Pancreas (tissue), 10 donors: ENCODE data around the gene NMRK2. TPM values are rescaled to one million over a fixed set of nuclear protein-coding genes. Genes with fewer than 3 reads are reported as not detected.

ENCODE experiments used
- ATAC-seq, 4 donors: fragments of 200-7000 bp; cut with Tn5 transposase; one replicate each; pipeline versions ENCODE4 v1.8.0 to v1.9.1; 2020; ENCODE audit warnings: mild to moderate bottlenecking in 4 of 4, moderate library complexity in 4 of 4
- DNase-seq, 6 donors: peaks; one replicate each; pipeline ENCODE4 v3.0.0-alpha.2; 2020
- FAIRE-seq: peaks from 2 replicates; lab custom pipeline; 2012; peaks lifted over from hg19 to GRCh38; lab: Jason Lieb, UNC
- H3K27ac ChIP-seq, 4 donors: fragments of 200-600 bp; sonication (generic); 1 replicate in 3 of 4; 2 replicates in 1 of 4; pipeline versions ENCODE4 v1.5.0 to v1.8.0; 2020
- H3K27me3 ChIP-seq, 4 donors: fragments of 200-600 bp; one replicate each; pipeline ENCODE4 v1.8.0; 2021
- H3K36me3 ChIP-seq, 3 donors: fragments of 200-600 bp; sonication (generic) in 1 of 3; one replicate each; pipeline versions ENCODE4 v1.5.0 to v1.8.0; 2020 to 2021
- H3K4me1 ChIP-seq, 3 donors: fragments of 200-600 bp; one replicate each; pipeline ENCODE4 v1.8.0; 2021
- H3K4me3 ChIP-seq, 4 donors: fragments of 200-600 bp; sonication (generic) in 2 of 4; one replicate each; pipeline versions ENCODE4 v1.5.0 to v1.8.0; 2020 to 2021
- H3K9me3 ChIP-seq, 4 donors: fragments of 200-600 bp; one replicate each; pipeline ENCODE4 v1.8.0; 2021
- CTCF ChIP-seq, 4 donors: fragments of 200-600 bp; sonication (generic) in 3 of 4; IDR thresholded peaks; one replicate each; pipeline versions ENCODE4 v1.5.0 to v1.8.0; 2021; ENCODE audit warnings: antibody characterized with exemption in 4 of 4
- WGBS, 2 donors: extraction: QIAGEN DNeasy Blood & Tissue Kit; methylation state at CpG; one replicate each; pipeline ENCODE4 v1.1.7; 2013; 5-methylcytosine and 5-hydroxymethylcytosine counted together
- intact Hi-C, 3 donors: fragments of 100-400 bp; cut with DNase I; formaldehyde crosslinking; loops; one replicate each; pipeline versions ENCODE4 v1.11.1 to v1.14.2; 2022
- polyA plus RNA-seq, 2 donors: library from polyadenylated mRNA; stranded (reverse); fragments of 200-250 nt; gene quantifications; one replicate each; pipeline ENCODE4 v1.2.3, GENCODE V29; 2013
- total RNA-seq, 6 donors: library from RNA; stranded (reverse); fragmentation: NEBNext Ultra II Directional in 4 of 6; extraction: Animal tissue kit (Norgen Biotek cat#: 25700) in 4 of 6; gene quantifications; one replicate each; pipeline versions ENCODE4 v1.2.1 to v1.2.4, GENCODE V29; 2021 to 2023
- donor health status: healthy with polysubstance abuse.
- donor health status: DM: no; HTN: no; CAD: no; lungs with moderate emphysema.
- donor health status: DM: no; HTN: no; CAD: no.
- donor health status: control.
- donor health status: control.
- donor health status: Bipolar disorder and iron deficiency.
- donor health status: DM: yes; HTN: yes; CAD: no.
- donor health status: DM: no; HTN: no; CAD: no.
- donor health status: DM: no; HTN: no; CAD: no.
- donor health status: DM: yes; HTN: yes; CAD: no.

The NMRK2 gene
- total and polyA plus RNA-seq, 8 donors = 0.23 to 0.55 (median 0.33) TPM; not detected in 5

GRCh38 chr19:3919793-3920192 is 13.1 kb upstream of the NMRK2 start:
- TF ChIP-seq CTCF (IDR thresholded peaks at IDR 0.05) = no peak
- WGBS, 2 donors = 88 to 92% methylated on average over 8 of the region's 8 CpGs
- Histone ChIP-seq H3K4me3 (no peak overlapping the region), H3K36me3 (no peaks in the 10 kb centered on the region), H3K27me3 (no peaks in the 10 kb centered on the region), H3K4me1 (no peaks in the 10 kb centered on the region), H3K27ac (no peak overlapping the region), H3K9me3 (no peaks in the 10 kb centered on the region)
- intact Hi-C loops = no loop called here
- FAIRE-seq (no peak), ATAC-seq (no peak), DNase-seq (no peak)

- Histone ChIP-seq H3K4me1 (no peaks in the 10 kb centered on the region), H3K27ac (no peak overlapping the region), H3K27me3 (no peaks in the 10 kb centered on the region), H3K4me3 (no peak overlapping the region), H3K36me3 (no peaks in the 10 kb centered on the region), H3K9me3 (no peaks in the 10 kb centered on the region)
- no peak for ATAC-seq
- no peak for TF ChIP-seq CTCF (IDR thresholded peaks at IDR 0.05)
- intact Hi-C loops = no loop called here
- FAIRE-seq = no peak
- no peak for DNase-seq
Observed at GRCh38 chr19:3923096-3923758, 9.6 kb upstream of the NMRK2 start.

- Histone ChIP-seq H3K27ac (no peak overlapping the region), H3K4me1 (no peaks in the 10 kb centered on the region), H3K36me3 (no peaks in the 10 kb centered on the region), H3K4me3 (no peak overlapping the region), H3K9me3 (no peaks in the 10 kb centered on the region), H3K27me3 (no peaks in the 10 kb centered on the region)
- WGBS, 2 donors = 68 to 84% methylated on average over 1 of the region's 1 CpG
- no peak for TF ChIP-seq CTCF (IDR thresholded peaks at IDR 0.05)
- DNase-seq (no peak), FAIRE-seq (no peak), ATAC-seq (no peak)
- intact Hi-C loops = no loop called here
Observed at GRCh38 chr19:3923912-3924311, 9.0 kb upstream of the NMRK2 start.

GRCh38 chr19:3931041-3931440 is 1.8 kb upstream of the NMRK2 start:
- FAIRE-seq (no peak), DNase-seq (peak in 4 of 6 donors; percentile 28 to 71 (median 69)), ATAC-seq (peak; percentile 54 to 97 (median 74))
- whole genome bisulfite sequencing, 2 donors = 33 to 41% methylated on average over 8 of the region's 8 CpGs
- intact Hi-C loops = no loop called here
- Histone ChIP-seq H3K9me3 (no peaks in the 10 kb centered on the region), H3K36me3 (no peaks in the 10 kb centered on the region), H3K27me3 (peaks cover 0 to 3% (median 0%) of the 10 kb centered on the region in 4 donors), H3K4me1 (peaks cover 0 to 3% (median 0%) of the 10 kb centered on the region in 3 donors), H3K4me3 (no peak overlapping the region), H3K27ac (no peak overlapping the region)
- no peak for TF ChIP-seq CTCF (IDR thresholded peaks at IDR 0.05)
